Measurements from ENCODE around the gene LAMA2. TPM values are rescaled to one million over a fixed set of nuclear protein-coding genes. Genes with fewer than 3 reads are reported as not detected.

LAMA2 gene
- polyA plus RNA-seq, 1 donor from 2014 or later = 2.5 TPM

- H3K4me2 ChIP-seq (ENCODE audit: low read length) = no peak overlapping the region
- no peak overlapping the region for H3K4me3 ChIP-seq (ENCODE audit: low read length)
- no peaks in the 10 kb centered on the region for H3K27me3 ChIP-seq (ENCODE audit: insufficient read depth, low read depth, low read length)
- H3F3A ChIP-seq (ENCODE audit: insufficient read depth, low read length, poor library complexity, severe bottlenecking) = no peaks in the 10 kb centered on the region
- H3K27ac ChIP-seq (ENCODE audit: low read length) = no peak overlapping the region
- H3K9me3 ChIP-seq (ENCODE audit: low read length) = no peaks in the 10 kb centered on the region
- no peaks in the 10 kb centered on the region for H4K20me1 ChIP-seq (ENCODE audit: insufficient read depth)
- no peaks in the 10 kb centered on the region for H3K36me3 ChIP-seq (ENCODE audit: insufficient read depth, low read length)
- no peaks in the 10 kb centered on the region for H3K9me2 ChIP-seq (ENCODE audit: insufficient read depth, low read length)
- TF ChIP-seq RAD21 (conservative IDR thresholded peaks at IDR 0.05) = no peak
- no peak for TF ChIP-seq TAF1 (IDR thresholded peaks at IDR 0.05; ENCODE audit: low read depth)
- TF ChIP-seq SMC3 (conservative IDR thresholded peaks at IDR 0.05; ENCODE audit: poor library complexity) = no peak
- TF ChIP-seq EZH2 (IDR thresholded peaks at IDR 0.05; ENCODE audit: borderline replicate concordance, insufficient read depth, low read length, poor library complexity, severe bottlenecking) = no peak
- TF ChIP-seq REST (IDR thresholded peaks at IDR 0.05; ENCODE audit: borderline replicate concordance) = no peak
- no peak for TF ChIP-seq MXI1 (conservative IDR thresholded peaks at IDR 0.05; ENCODE audit: poor library complexity, severe bottlenecking)
- TF ChIP-seq EP300 (conservative IDR thresholded peaks at IDR 0.05; ENCODE audit: poor library complexity, severe bottlenecking) = no peak
- TF ChIP-seq POLR2AphosphoS5 (IDR thresholded peaks at IDR 0.05) = no peak
- no peak for TF ChIP-seq CTCF (IDR thresholded peaks at IDR 0.05; ENCODE audit: poor library complexity, severe bottlenecking)
- H2AFZ ChIP-seq (ENCODE audit: low read depth, low read length) = no peak overlapping the region
- no peaks in the 10 kb centered on the region for H3K79me2 ChIP-seq (replicated peaks; ENCODE audit: insufficient read depth, low read length)
- H3K9ac ChIP-seq (ENCODE audit: low read length) = no peak overlapping the region
Measured at GRCh38 chr6:129446272-129447197, 563.6 kb downstream of the LAMA2 start.

- H3K4me2 ChIP-seq (ENCODE audit: low read length) = no peak overlapping the region
- H4K20me1 ChIP-seq (ENCODE audit: insufficient read depth) = no peaks in the 10 kb centered on the region
- H3K9ac ChIP-seq (ENCODE audit: low read length) = no peak overlapping the region
- no peak overlapping the region for H2AFZ ChIP-seq (ENCODE audit: low read depth, low read length)
- H3K27me3 ChIP-seq (ENCODE audit: insufficient read depth, low read depth, low read length) = no peaks in the 10 kb centered on the region
- no peaks in the 10 kb centered on the region for H3K9me3 ChIP-seq (ENCODE audit: low read length)
- no peaks in the 10 kb centered on the region for H3K79me2 ChIP-seq (replicated peaks; ENCODE audit: insufficient read depth, low read length)
- H3F3A ChIP-seq (ENCODE audit: insufficient read depth, low read length, poor library complexity, severe bottlenecking) = no peaks in the 10 kb centered on the region
- no peak overlapping the region for H3K4me3 ChIP-seq (ENCODE audit: low read length)
- H3K36me3 ChIP-seq (ENCODE audit: insufficient read depth, low read length) = no peaks in the 10 kb centered on the region
- no peaks in the 10 kb centered on the region for H3K9me2 ChIP-seq (ENCODE audit: insufficient read depth, low read length)
- H3K27ac ChIP-seq (ENCODE audit: low read length) = no peak overlapping the region
- no peak for TF ChIP-seq REST (IDR thresholded peaks at IDR 0.05; ENCODE audit: borderline replicate concordance)
- no peak for TF ChIP-seq EP300 (conservative IDR thresholded peaks at IDR 0.05; ENCODE audit: poor library complexity, severe bottlenecking)
- TF ChIP-seq EZH2 (IDR thresholded peaks at IDR 0.05; ENCODE audit: borderline replicate concordance, insufficient read depth, low read length, poor library complexity, severe bottlenecking) = no peak
- TF ChIP-seq TAF1 (IDR thresholded peaks at IDR 0.05; ENCODE audit: low read depth) = no peak
- no peak for TF ChIP-seq MXI1 (conservative IDR thresholded peaks at IDR 0.05; ENCODE audit: poor library complexity, severe bottlenecking)
- TF ChIP-seq RAD21 (conservative IDR thresholded peaks at IDR 0.05) = no peak
- TF ChIP-seq SMC3 (conservative IDR thresholded peaks at IDR 0.05; ENCODE audit: poor library complexity) = no peak
- no peak for TF ChIP-seq CTCF (IDR thresholded peaks at IDR 0.05; ENCODE audit: poor library complexity, severe bottlenecking)
Measured at GRCh38 chr6:129447198-129447565, 564.2 kb downstream of the LAMA2 start.
